Measurements from ENCODE around the gene HOXC4. TPM values are rescaled to one million over a fixed set of nuclear protein-coding genes. Genes with fewer than 3 reads are reported as not detected.
"Not testable (repeated sequence)": the region's sequence is repeated elsewhere in the genome, so short reads cannot be mapped to it uniquely, and the experiment has no call there.

The HOXC4 gene
- total RNA-seq, 1 donor from 2014 or later, result not detected

DNA sequence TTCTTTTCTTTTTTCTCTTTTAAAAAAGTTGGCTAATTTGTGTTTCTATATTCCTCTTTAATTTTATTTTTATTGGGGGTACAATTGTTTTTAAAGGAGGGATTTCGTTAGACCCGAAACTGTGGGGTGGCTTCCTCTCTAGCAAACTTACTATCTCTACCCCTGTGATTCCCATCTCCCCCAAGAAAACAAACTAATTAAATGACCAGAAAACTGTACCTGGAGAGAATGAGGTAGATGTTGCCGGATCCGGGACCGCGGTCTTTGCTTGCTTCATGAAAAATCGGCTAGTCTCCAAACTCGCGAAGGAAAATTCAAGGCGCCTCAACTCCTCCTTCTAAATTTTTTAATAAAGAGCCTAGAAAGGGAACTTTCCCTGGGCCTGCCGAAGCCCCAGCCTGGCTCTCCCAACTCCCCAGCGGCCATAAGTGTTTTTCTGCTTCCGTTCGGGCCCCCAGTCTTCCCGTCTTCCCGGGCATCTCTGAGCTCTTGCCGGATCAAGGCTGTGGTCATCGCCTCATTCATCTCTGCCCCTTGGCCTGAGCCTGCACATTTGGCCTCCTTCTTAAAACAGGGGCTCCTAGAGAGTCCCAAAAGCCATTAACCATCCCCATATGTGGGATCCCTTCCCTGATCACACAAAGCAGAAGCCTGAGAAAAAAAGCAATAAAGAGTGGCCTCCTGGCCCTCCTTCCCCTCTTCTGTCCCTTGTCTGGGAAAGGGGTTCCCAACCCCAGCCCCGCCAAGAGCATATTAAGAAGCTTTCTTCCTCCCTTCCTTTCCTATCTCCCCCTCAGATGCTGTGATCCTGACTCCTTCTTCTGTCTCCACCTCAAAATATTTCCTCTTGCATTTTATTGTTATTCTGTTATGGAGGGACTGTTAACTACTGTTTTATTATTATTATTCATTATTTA lies 26.6 kb downstream of the HOXC4 start:
- not testable (repeated sequence) for FAIRE-seq; DNase-seq (ENCODE audit: low spot score in 2 of 2)

DNA sequence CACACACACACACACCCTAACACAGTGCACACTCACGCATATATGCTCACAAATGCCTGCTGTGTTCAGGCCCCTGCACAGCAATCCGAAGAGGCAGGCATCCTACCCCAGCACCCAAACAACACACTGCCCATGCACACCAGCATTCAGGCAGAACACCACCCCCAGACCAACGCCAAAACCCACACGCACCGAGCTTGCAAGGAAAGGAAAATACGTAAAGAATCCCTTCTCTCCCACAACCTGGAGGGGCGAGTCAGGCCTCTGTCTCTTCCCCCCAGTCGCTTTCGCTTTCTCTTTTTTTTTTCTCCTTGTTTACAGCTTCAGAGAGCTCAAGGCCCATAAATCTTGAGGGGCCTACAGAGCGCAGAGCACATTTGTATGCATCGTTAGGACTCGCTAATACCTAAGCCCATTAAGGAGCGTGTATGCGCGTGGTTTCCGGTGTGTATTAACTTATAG lies 27.4 kb downstream of the HOXC4 start:
- DNase-seq (ENCODE audit: low spot score in 2 of 2); FAIRE-seq: not testable (repeated sequence)

GRCh38 chr12:54081581-54082396 lies 28.2 kb downstream of the HOXC4 start:
- not testable (repeated sequence) for FAIRE-seq; DNase-seq (ENCODE audit: low spot score in 2 of 2)

DNA sequence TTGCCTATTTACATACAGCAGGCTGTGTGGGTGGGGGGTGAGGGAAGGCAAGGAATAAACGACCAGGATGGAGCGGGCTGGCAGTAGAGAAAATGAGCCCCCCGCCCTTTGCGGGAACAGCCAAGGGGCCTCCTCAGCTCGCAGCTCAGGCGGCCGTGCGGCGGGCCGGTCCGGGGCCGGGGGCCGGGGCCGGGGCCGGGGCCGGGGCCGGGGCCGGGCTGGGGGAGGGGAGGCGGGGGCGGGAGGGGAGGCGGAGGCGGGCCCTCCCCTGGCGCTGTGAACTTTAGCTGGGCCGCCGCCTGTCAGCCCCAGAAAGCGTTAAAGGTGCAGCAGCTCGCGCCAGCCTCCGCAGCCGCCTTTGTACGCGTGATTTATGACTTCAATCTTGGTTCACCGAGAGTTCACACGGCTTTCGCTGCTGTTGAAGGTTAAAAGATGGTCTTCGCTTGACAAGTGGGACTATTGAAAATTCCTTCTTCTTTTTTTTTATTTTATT lies 28.8 kb downstream of the HOXC4 start:
- FAIRE-seq (no peak), DNase-seq (ENCODE audit: low spot score in 2 of 2) (no peak)

DNA sequence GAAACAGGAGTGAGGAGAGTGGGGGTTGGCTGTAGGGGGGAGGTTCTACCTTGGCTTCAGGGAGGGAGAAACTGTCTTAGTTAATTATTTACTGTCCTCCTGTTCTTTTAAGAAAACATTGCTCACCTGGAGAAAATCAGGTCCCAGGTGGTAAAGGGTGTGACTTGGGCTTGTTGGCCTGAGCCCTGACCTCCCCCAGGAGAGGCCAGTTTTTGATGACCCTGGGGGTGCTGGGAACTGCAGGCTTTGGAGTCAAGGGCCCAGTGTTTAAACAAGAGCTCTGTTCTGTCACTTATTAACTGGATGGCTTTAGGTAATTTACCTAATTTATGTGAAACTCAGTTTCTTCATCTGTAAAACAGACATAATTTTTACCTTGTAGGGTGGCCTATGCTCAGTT lies 34.4 kb downstream of the HOXC4 start:
- not testable (repeated sequence) for FAIRE-seq; DNase-seq (ENCODE audit: low spot score in 2 of 2)

GRCh38 chr12:54089465-54089864 lies 35.8 kb downstream of the HOXC4 start:
- not testable (repeated sequence) for DNase-seq (ENCODE audit: low spot score in 2 of 2); FAIRE-seq

DNA sequence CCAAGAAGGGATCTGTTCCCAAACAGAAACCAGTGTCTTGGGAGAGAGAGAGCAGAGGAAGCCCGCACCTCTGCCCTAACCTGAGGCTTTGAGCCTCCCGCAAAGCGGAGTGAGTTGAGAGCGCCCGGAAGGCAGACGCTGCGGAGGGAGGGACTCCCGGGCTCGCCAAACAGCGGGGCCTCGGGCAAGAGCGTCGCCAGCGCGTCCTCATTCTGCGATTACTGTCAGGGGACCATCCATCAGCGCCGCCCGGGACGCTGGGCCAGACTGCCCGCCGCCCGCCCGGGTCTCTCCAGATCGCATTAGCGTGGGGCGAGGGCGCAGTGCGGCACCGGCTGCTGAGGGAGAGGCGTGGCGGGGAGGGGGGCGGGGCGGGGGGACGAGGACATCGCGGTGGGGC lies 36.7 kb downstream of the HOXC4 start:
- not testable (repeated sequence) for DNase-seq (ENCODE audit: low spot score in 2 of 2); FAIRE-seq

DNA sequence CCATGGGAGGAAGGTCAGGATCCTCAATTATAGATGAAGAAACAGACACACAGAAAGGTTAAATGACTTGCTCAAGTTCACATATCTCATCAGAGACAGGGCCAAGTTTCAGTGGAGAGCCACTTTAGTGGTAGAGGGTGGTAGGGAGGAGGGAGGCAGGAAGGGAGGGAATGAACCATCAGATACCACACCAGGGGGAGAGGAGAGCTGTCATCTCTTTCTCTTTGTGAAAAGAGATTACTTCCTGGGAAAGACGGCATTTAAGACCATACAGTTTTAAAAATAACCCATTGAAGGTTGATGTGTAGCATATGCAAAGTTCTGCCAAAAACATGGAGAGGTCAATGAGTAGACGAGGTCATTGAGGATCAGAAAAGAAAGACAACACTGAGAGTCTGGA lies 39.3 kb downstream of the HOXC4 start:
- DNase-seq (ENCODE audit: low spot score in 2 of 2); FAIRE-seq: not testable (repeated sequence)

DNA sequence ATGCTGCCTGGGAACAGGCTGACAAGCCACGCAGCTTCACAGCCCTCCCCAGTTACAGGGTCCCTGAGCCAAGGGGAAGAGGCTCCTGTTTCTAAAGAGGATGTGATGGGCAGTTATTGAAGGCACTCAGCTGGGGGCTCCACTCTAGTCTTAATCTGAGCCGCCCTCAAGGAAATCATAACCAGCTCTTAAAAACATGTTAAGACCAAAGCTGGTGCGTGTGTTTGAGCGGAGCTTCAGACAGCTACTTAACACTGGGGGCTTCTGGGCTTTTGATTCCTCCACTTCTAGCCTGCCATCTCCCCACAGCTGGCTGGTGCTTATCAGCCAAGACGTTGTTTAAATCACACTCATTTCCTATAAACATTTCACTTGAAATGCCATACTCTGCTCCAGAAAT lies 42.3 kb downstream of the HOXC4 start:
- not testable (repeated sequence) for DNase-seq (ENCODE audit: low spot score in 2 of 2); FAIRE-seq

DNA sequence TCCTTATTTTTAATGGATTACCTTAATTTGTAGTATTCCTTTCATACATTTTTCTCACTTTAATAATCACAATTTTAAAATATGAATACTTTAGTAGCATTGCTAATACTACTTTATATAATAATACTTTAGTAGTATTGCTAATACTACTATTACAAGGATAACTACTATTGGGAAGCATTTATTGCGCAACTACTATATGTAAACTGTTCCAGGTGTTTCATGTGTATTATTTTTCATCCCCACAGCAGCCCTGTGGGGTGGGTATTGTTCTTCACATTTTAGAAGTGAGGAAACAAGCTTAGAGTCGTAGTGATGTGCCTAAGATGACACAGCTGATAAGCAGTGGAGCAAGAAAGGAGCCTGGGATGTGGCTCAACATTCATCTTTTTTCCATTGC lies 45.0 kb downstream of the HOXC4 start:
- not testable (repeated sequence) for DNase-seq (ENCODE audit: low spot score in 2 of 2); FAIRE-seq

DNA sequence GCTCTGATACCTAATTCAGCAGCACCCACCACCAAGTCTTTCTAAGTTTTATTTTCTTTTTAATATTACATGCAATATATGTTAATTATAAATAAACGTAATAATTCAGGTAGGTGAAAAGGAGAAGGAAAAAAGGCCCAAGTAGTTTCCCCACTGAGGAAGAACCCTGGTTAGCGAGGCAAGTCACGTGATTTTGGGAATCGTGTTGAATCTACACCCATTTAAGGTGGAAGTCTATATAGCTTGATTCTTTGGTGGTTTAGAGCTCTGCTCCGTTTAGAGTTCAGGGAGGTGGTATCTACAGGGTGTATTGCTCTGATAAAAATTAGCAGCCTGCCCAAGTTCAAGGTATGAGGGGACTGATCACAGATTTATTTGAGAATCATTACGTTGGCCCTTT lies 47.0 kb downstream of the HOXC4 start:
- not testable (repeated sequence) for DNase-seq (ENCODE audit: low spot score in 2 of 2); FAIRE-seq

DNA sequence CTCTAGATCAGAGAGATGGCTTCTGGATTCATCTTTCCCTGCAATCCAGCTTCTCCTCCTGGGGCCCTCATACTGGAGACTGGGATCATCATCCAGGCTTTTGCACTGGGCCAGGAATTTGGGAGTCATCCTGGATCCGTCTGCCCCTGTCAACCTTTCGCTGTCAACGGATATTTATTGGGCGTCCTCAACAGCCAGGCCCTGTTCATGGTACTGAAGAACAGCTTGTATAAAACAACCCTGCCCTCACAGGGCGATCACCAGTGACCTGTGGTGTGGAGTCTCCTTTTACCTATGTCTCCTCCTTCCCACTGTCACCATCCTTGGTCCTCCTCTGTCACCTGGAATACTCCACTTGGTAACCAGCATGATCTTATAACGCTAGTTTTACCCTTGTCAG lies 48.6 kb downstream of the HOXC4 start:
- FAIRE-seq; DNase-seq (ENCODE audit: low spot score in 2 of 2): not testable (repeated sequence)

DNA sequence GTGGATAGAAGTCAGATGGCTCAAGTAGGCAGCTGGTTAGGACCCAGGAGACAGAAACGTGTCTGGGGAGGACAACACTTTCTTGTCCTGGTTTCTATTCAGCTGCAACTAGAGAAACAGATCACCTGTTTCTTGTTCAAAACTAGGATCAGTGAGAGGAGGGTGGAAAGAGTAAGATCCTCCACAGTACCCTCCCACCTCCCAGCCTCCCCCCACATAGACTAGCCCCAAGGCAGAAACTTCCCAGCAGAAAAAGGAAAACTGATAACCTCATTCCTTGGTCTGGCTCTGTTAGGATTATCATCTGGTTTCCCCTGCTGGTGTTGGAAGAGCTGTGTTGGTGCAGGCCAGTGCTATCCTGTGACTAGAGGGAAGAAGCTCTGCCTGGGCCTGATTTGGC lies 50.2 kb downstream of the HOXC4 start:
- not testable (repeated sequence) for DNase-seq (ENCODE audit: low spot score in 2 of 2); FAIRE-seq

Small RNA genes within 50 kb of the gene (small RNA-seq; reads per million reads assigned to genes)
- gene HOXC5 (not detected), gene MIR615 (not detected), gene RF00019 (not detected)

Other genes with a start within 250 kb of the HOXC4 start
- not detected for gene HOXC13, start 115.0 kb upstream of the HOXC4 start, total RNA-seq
- gene HOXC12, start 98.9 kb upstream of the HOXC4 start, total RNA-seq, result not detected
- not detected for gene HOXC11, start 80.7 kb upstream of the HOXC4 start, total RNA-seq
- not detected for gene HOTAIR, start 78.9 kb upstream of the HOXC4 start, total RNA-seq
- gene HOXC10, start 68.7 kb upstream of the HOXC4 start, total RNA-seq, result not detected
- not detected for gene HOXC9, start 53.7 kb upstream of the HOXC4 start, total RNA-seq
- gene HOXC8, start 44.9 kb upstream of the HOXC4 start, total RNA-seq, result not detected
- not detected for gene HOXC6, start 25.4 kb upstream of the HOXC4 start, total RNA-seq
- gene HOXC5, start 20.8 kb upstream of the HOXC4 start, total RNA-seq, result not detected
- 46.9 TPM for gene SMUG1, start 135.2 kb downstream of the HOXC4 start, total RNA-seq
- gene CBX5, start 226.3 kb downstream of the HOXC4 start, total RNA-seq, result 83.2 TPM
- 679 TPM for gene HNRNPA1, start 226.9 kb downstream of the HOXC4 start, total RNA-seq
- 0.82 TPM for gene NFE2, start 247.2 kb downstream of the HOXC4 start, total RNA-seq